Trophoblast cell (in vitro differentiated cells and primary cell): ENCODE measurements around the gene H6PD.

ENCODE experiments used
- DNase-seq, 2 donors: peaks; one replicate each; pipeline ENCODE4 v3.0.0-alpha.2; 2016
- H2AFZ ChIP-seq: 2 replicates; pipeline ENCODE4 v1.6.1; 2013; ENCODE audit warnings: low read length, moderate library complexity, mild to moderate bottlenecking; ENCODE audit not compliant: insufficient read depth, poor library complexity
- H2AK5ac ChIP-seq: 2 replicates; pipeline ENCODE4 v1.6.1; 2013; ENCODE audit warnings: mild to moderate bottlenecking, low read length
- H2BK120ac ChIP-seq: 2 replicates; pipeline ENCODE4 v1.6.1; 2013; ENCODE audit warnings: low read length, mild to moderate bottlenecking, moderate library complexity; ENCODE audit not compliant: insufficient read depth, poor library complexity
- H2BK12ac ChIP-seq: 2 replicates; pipeline ENCODE4 v1.6.1; 2013; ENCODE audit warnings: mild to moderate bottlenecking, low read length, moderate library complexity
- H2BK5ac ChIP-seq: 2 replicates; pipeline ENCODE4 v1.6.1; 2013; ENCODE audit warnings: low read length, low read depth, moderate library complexity, mild to moderate bottlenecking; ENCODE audit not compliant: poor library complexity
- H3K14ac ChIP-seq: 2 replicates; pipeline ENCODE4 v1.6.1; 2013; ENCODE audit warnings: mild to moderate bottlenecking, low read length
- H3K18ac ChIP-seq: 2 replicates; pipeline ENCODE4 v1.6.1; 2013; ENCODE audit warnings: mild to moderate bottlenecking, low read length
- H3K23ac ChIP-seq: 2 replicates; pipeline ENCODE4 v1.6.1; 2013; ENCODE audit warnings: low read length
- H3K27ac ChIP-seq: 2 replicates; pipeline ENCODE4 v1.5.1; 2013; ENCODE audit warnings: low read depth, mild to moderate bottlenecking, inconsistent platforms, low read length, moderate library complexity
- H3K27me3 ChIP-seq: 2 replicates; pipeline ENCODE4 v1.6.1; 2013; ENCODE audit warnings: inconsistent platforms, mild to moderate bottlenecking, low read length, moderate library complexity; ENCODE audit not compliant: insufficient read depth
- H3K36me3 ChIP-seq, 2 experiments: 1 replicate in 1 of 2; 2 replicates in 1 of 2; pipeline ENCODE4 v1.6.1; 2013; ENCODE audit warnings: low read length in 2 of 2, mild to moderate bottlenecking in 2 of 2, moderate library complexity in 1 of 2; ENCODE audit not compliant: insufficient read depth in 2 of 2, control insufficient read depth in 1 of 2
- H3K4ac ChIP-seq: 2 replicates; pipeline ENCODE4 v1.6.1; 2013; ENCODE audit warnings: low read depth, mild to moderate bottlenecking, low read length, moderate library complexity
- H3K4me1 ChIP-seq, 2 experiments: 1 replicate in 1 of 2; 2 replicates in 1 of 2; pipeline ENCODE4 v1.6.1; 2013; ENCODE audit warnings: low read length in 2 of 2, mild to moderate bottlenecking in 2 of 2, moderate library complexity in 1 of 2; ENCODE audit not compliant: insufficient read depth in 2 of 2, control insufficient read depth in 1 of 2
- H3K4me2 ChIP-seq: 2 replicates; pipeline ENCODE4 v1.6.1; 2013; ENCODE audit warnings: inconsistent platforms, mild to moderate bottlenecking, low read length, moderate library complexity
- H3K4me3 ChIP-seq: 2 replicates; pipeline ENCODE4 v1.5.1; 2013; ENCODE audit warnings: mild to moderate bottlenecking, low read depth, low read length, inconsistent platforms
- H3K79me1 ChIP-seq: one replicate; pipeline ENCODE4 v1.6.1; 2013; ENCODE audit warnings: low read length
- H3K79me2 ChIP-seq: 2 replicates; pipeline ENCODE4 v1.6.1; 2013; ENCODE audit warnings: low read length, mild to moderate bottlenecking; ENCODE audit not compliant: control insufficient read depth, insufficient read depth, poor library complexity
- H3K9ac ChIP-seq: 2 replicates; pipeline ENCODE4 v1.6.1; 2013; ENCODE audit warnings: mild to moderate bottlenecking, low read length
- H3K9me3 ChIP-seq: 2 replicates; pipeline ENCODE4 v1.6.1; 2013; ENCODE audit warnings: low read depth, mild to moderate bottlenecking, control low read depth, inconsistent platforms, low read length; ENCODE audit not compliant: insufficient read depth
- H4K12ac ChIP-seq: 2 replicates; pipeline ENCODE4 v1.6.1; 2013; ENCODE audit warnings: low read depth, mild to moderate bottlenecking, low read length, moderate library complexity
- H4K8ac ChIP-seq: 2 replicates; pipeline ENCODE4 v1.6.1; 2013; ENCODE audit warnings: low read depth, mild to moderate bottlenecking, low read length, moderate library complexity
- H4K91ac ChIP-seq: one replicate; pipeline ENCODE4 v1.6.1; 2013; ENCODE audit warnings: low read depth, mild to moderate bottlenecking, low read length, moderate library complexity
- WGBS: extraction: QIAGEN DNeasy Blood & Tissue Kit; methylation state at CpG from one replicate; pipeline ENCODE4 v1.1.7; 2013; ENCODE audit warnings: missing lambda C conversion rate; ENCODE audit not compliant: insufficient read length, insufficient coverage; ENCODE audit errors: extremely low coverage; 5-methylcytosine and 5-hydroxymethylcytosine counted together

Gene H6PD

DNA sequence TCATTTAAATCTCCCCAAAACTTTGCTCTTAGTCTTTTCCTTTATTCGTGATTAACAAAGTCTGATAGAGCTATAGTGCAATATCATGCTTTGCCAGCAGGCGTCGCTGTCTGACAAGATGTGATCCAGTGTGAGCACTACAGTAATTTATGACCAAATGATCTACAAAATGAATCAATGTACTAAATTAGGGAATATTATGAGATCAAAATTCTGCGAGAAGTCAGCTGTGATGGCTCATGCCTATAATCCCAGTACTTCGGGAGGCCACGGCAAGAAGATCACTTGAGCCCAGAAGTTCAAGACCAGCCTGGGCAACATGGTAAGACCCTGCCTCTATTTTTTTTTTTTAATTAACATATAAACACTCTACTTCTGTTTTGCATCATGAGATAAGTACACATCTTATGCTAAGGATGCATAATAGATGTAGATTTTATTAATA lies 54.5 kb downstream of the H6PD start:
- DNase-seq = peak; percentile 58 to 96
- no peak overlapping the region for H3K9ac ChIP-seq
- no peak overlapping the region for H3K27ac ChIP-seq
- no peaks in the 10 kb centered on the region for H3K36me3 ChIP-seq
- peaks cover 7 to 16% of the 10 kb centered on the region in 2 experiments for H3K4me1 ChIP-seq
- H3K27me3 ChIP-seq = no peaks in the 10 kb centered on the region
- no peaks in the 10 kb centered on the region for H3K9me3 ChIP-seq
- H2BK5ac ChIP-seq = no peak overlapping the region
- H3K4me2 ChIP-seq = no peak overlapping the region
- H3K4me3 ChIP-seq = no peak overlapping the region
- H3K4ac ChIP-seq = no peak overlapping the region
- no peak overlapping the region for H2AK5ac ChIP-seq
- no peak overlapping the region for H2AFZ ChIP-seq
- H4K8ac ChIP-seq = no peak overlapping the region
- no peak overlapping the region for H3K18ac ChIP-seq
- peaks cover 24% of the 10 kb centered on the region for H3K79me1 ChIP-seq
- H2BK120ac ChIP-seq = no peak overlapping the region
- no peak overlapping the region for H4K91ac ChIP-seq
- H3K79me2 ChIP-seq = peaks cover 16% of the 10 kb centered on the region
- no peak overlapping the region for H2BK12ac ChIP-seq
- no peak overlapping the region for H3K23ac ChIP-seq
- no peak overlapping the region for H3K14ac ChIP-seq
- WGBS = no CpG with 5 or more reads among the region's 6 CpGs
- H4K12ac ChIP-seq = no peak overlapping the region

DNA sequence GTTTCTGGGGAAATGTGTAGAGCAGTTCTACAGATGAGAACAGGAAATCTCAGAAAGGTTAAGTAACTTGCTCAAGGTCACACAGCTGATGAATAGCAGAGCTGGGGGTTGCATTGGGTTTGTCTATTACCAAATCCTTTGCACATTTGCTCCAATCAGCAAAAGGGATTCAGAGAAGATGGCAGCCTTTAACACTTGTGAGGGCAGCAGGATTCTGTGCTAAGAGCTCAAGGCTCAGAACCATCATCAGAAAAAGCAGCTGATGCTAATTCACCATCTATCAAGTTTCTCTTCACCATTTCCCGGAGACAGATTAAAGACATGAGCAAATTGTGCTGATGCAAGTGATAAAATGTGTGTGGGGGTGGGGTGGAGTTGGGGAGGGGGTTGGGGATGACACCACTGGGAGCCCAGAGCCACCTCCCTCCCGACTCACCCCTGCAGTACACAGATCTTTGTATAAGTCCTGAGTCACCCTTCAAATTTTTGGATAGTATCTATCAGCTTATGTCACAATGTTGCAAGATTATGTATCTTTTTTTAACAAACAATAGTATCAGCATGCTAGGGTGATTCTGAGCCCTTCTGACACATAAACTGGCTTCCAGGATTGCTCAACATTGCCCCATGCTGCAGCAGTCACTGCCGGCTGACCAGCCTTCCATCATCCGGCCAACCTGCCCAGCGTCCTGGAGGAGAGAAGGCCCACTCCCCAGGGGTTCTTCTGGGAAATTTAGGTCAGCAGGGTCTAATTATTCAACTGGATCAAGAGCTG lies 55.3 kb downstream of the H6PD start:
- peak overlapping the region; percentile 31 for H4K8ac ChIP-seq
- H2BK12ac ChIP-seq = no peak overlapping the region
- H3K18ac ChIP-seq = no peak overlapping the region
- peaks cover 23% of the 10 kb centered on the region for H3K79me2 ChIP-seq
- DNase-seq = peak; percentile 81 to 86
- H2AK5ac ChIP-seq = no peak overlapping the region
- peaks cover 30% of the 10 kb centered on the region for H3K79me1 ChIP-seq
- WGBS = no CpG with 5 or more reads among the region's 5 CpGs
- peak overlapping the region; percentile 35 for H2AFZ ChIP-seq
- peak overlapping the region; percentile 74 for H2BK120ac ChIP-seq
- H3K9ac ChIP-seq = no peak overlapping the region
- no peak overlapping the region for H3K27ac ChIP-seq
- H3K27me3 ChIP-seq = no peaks in the 10 kb centered on the region
- H3K23ac ChIP-seq = no peak overlapping the region
- peaks cover 7 to 19% of the 10 kb centered on the region in 2 experiments for H3K4me1 ChIP-seq
- no peaks in the 10 kb centered on the region for H3K36me3 ChIP-seq
- H3K4me3 ChIP-seq = no peak overlapping the region
- H4K12ac ChIP-seq = no peak overlapping the region
- peak overlapping the region; percentile 45 for H4K91ac ChIP-seq
- no peak overlapping the region for H3K4ac ChIP-seq
- no peak overlapping the region for H3K4me2 ChIP-seq
- no peak overlapping the region for H3K14ac ChIP-seq
- no peaks in the 10 kb centered on the region for H3K9me3 ChIP-seq
- no peak overlapping the region for H2BK5ac ChIP-seq

DNA sequence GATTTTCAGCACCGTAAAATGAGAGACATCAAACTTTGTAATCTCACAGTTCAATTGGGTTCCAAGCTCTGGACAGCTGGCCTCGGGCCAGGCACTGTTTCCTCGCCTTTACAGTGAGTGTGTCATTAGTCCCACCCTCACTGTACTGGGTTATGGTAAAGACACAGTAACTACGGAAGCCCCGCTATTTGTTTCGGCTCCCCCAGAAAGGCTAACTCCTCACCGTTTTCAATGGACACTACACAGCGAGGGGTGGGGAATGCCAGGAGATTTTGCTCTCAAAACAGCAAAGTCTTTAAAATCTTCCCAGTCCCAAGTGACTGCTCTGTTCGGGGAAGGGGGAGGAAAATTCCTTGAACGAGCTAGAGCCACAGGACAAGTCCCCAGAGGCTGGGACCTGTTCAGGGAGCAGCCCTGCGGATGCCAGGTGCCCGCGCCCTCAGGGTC lies 57.4 kb downstream of the H6PD start:
- Histone ChIP-seq H4K8ac (peak overlapping the region; percentile 79), H3K79me2 (peaks cover 41% of the 10 kb centered on the region)
- no CpG with 5 or more reads among the region's 13 CpGs for WGBS

DNA sequence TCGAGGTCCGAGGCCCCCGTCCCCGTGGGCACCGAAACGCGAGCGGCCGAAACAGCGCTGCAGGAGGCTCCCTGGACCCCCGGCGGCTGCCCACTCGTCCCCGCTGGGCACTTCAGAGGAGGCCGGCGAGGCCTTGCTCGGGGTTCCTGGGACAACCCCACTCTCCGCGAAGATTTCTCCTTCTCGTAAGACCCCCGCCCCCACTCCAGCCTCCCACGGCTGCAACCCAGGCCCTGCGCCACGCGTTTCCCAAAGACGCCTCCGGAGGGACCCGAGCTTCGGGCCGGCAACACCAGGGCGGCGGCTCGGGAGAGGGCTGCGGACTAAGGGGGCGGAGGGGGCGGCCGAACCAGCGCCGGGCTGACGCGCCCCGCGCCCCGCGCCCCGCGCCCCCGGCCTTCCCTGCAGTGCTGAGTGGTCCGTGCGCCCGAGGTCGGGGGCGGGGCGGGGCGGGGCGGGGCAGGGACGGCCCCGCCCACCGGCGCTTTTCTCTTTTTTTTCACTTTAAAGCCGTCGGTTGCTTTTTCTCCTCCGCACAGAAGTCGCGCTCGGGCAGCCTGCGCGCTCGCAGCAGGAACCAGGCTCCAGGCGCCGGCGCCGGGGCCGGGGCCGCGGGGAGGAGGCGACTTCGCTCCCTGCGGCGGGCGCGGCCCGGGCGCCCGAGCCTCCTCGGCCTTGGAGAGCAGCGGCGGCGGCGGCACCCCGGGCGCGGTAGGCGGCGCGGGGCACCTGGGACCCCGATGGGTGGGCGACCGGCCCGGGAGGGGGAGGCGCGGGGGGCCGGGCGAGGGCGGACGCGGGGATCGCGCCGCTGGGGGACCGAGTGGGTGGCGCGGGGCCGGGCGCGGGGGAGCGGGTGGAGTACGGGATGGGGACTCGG lies 58.0 kb downstream of the H6PD start, which contains the start of gene SPSB1:
TSS of gene SPSB1 (plus strand) at position 534 of the 880 bp plus-strand sequence. CDS start 62,998 bp downstream, outside the sequence.
- Histone ChIP-seq H3K36me3 (peaks cover 9 to 20% of the 10 kb centered on the region in 2 experiments), H3K14ac (peak within 1 kb of the TSS; percentile 93), H2BK12ac (peak within 1 kb of the TSS; percentile 90), H3K9me3 (no peaks in the 10 kb centered on the region), H3K4me3 (peak within 1 kb of the TSS; percentile 97), H3K79me2 (peaks cover 47% of the 10 kb centered on the region), H3K4me1 (peaks cover 21 to 44% of the 10 kb centered on the region in 2 experiments), H3K27ac (peak within 1 kb of the TSS; percentile 77), H3K4me2 (peak within 1 kb of the TSS; percentile 93), H2BK120ac (peak within 1 kb of the TSS; percentile 91), H3K23ac (peak within 1 kb of the TSS; percentile 92), H4K8ac (peak within 1 kb of the TSS; percentile 79), H4K12ac (peak within 1 kb of the TSS; percentile 83), H3K4ac (peak within 1 kb of the TSS; percentile 95), H3K9ac (peak within 1 kb of the TSS; percentile 93), H2AK5ac (peak within 1 kb of the TSS; percentile 91), H3K79me1 (peaks cover 29% of the 10 kb centered on the region), H2AFZ (peak within 1 kb of the TSS; percentile 88), H4K91ac (peak within 1 kb of the TSS; percentile 94), H3K27me3 (no peaks in the 10 kb centered on the region), H2BK5ac (peak within 1 kb of the TSS; percentile 92), H3K18ac (peak within 1 kb of the TSS; percentile 95)
- WGBS = no CpG with 5 or more reads among the region's 119 CpGs
- peak; percentile 69 to 79 for DNase-seq

More for the DNA sequence above, 57.4 kb downstream of the H6PD start:
- H3K23ac ChIP-seq = no peak overlapping the region
- peak in 1 of 2 donors; percentile 47 for DNase-seq
- H3K4me1 ChIP-seq = peaks cover 20 to 38% of the 10 kb centered on the region in 2 experiments
- peak overlapping the region; percentile 83 for H4K12ac ChIP-seq
- H4K91ac ChIP-seq = peak overlapping the region; percentile 94
- H3K79me1 ChIP-seq = peaks cover 30% of the 10 kb centered on the region
- H3K27me3 ChIP-seq = no peaks in the 10 kb centered on the region
- peak overlapping the region; percentile 71 for H3K4ac ChIP-seq
- peak overlapping the region; percentile 88 for H2AFZ ChIP-seq
- peak overlapping the region; percentile 70 for H3K4me3 ChIP-seq
- peak overlapping the region; percentile 92 for H2BK5ac ChIP-seq
- peak overlapping the region; percentile 93 for H3K14ac ChIP-seq
- peak overlapping the region; percentile 93 for H3K4me2 ChIP-seq
- peaks cover 5 to 15% of the 10 kb centered on the region in 2 experiments for H3K36me3 ChIP-seq
- H2AK5ac ChIP-seq = peak overlapping the region; percentile 91
- peak overlapping the region; percentile 91 for H2BK120ac ChIP-seq
- peak overlapping the region; percentile 90 for H2BK12ac ChIP-seq
- no peaks in the 10 kb centered on the region for H3K9me3 ChIP-seq
- H3K27ac ChIP-seq = peak overlapping the region; percentile 77
- H3K9ac ChIP-seq = peak overlapping the region; percentile 62
- peak overlapping the region; percentile 95 for H3K18ac ChIP-seq
